Gastrocnemius medialis (tissue), 4 donors: ENCODE data around the gene DCT.

ENCODE experiments used
- POLR2A ChIP-seq, 2 donors: fragments of 450-650 bp; IDR thresholded peaks; one replicate each; pipeline ENCODE4 v1.6.1; 2017; ENCODE audit warnings: antibody characterized with exemption in 2 of 2, mild to moderate bottlenecking in 2 of 2, moderate library complexity in 2 of 2
- TF ChIP-seq, protein P1 (sequence below), 5 experiments: fragments of 450-650 bp in 3 of 5; fragments of 200-600 bp in 2 of 5; sonication (generic) in 2 of 5; IDR thresholded peaks in 4 of 5; conservative IDR thresholded peaks in 1 of 5; 1 replicate in 4 of 5; 2 replicates in 1 of 5; pipeline ENCODE4 v1.5.1; 2016 to 2019; ENCODE audit warnings: antibody characterized with exemption in 5 of 5, mild to moderate bottlenecking in 3 of 5, moderate library complexity in 3 of 5

DNA sequence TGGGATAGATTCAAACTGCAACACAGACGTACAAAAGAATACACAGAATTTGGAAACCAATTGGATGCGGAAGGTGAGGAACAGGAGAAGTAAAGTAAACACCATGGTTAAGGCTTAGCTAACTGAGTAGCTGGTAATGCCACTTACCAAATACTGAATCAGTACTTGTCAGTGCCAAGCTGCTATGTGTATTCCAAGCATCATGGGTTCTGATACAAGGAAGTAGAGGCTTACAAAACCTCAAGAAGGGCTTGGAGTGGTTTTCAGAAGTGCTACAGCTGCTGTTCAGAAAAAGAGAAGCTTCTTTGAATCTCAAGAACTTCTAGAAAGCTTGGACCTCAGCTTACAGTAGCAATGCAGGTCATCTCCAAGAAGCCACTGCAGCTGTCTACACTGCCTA lies 35.9 kb upstream of the DCT start:
- TF ChIP-seq, protein P1, sequence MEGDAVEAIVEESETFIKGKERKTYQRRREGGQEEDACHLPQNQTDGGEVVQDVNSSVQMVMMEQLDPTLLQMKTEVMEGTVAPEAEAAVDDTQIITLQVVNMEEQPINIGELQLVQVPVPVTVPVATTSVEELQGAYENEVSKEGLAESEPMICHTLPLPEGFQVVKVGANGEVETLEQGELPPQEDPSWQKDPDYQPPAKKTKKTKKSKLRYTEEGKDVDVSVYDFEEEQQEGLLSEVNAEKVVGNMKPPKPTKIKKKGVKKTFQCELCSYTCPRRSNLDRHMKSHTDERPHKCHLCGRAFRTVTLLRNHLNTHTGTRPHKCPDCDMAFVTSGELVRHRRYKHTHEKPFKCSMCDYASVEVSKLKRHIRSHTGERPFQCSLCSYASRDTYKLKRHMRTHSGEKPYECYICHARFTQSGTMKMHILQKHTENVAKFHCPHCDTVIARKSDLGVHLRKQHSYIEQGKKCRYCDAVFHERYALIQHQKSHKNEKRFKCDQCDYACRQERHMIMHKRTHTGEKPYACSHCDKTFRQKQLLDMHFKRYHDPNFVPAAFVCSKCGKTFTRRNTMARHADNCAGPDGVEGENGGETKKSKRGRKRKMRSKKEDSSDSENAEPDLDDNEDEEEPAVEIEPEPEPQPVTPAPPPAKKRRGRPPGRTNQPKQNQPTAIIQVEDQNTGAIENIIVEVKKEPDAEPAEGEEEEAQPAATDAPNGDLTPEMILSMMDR (IDR thresholded peaks at IDR 0.05 in 4 of 5, conservative IDR thresholded peaks at IDR 0.05 in 1 of 5), result no peak
- TF ChIP-seq POLR2A (IDR thresholded peaks at IDR 0.05), result no peak
